HL-60 (cell line): Measurements from ENCODE around the gene TPCN2.

Source experiments
- GABPA ChIP-seq: IDR thresholded peaks from 2 replicates; pipeline ENCODE4 v1.6.1; 2012; ENCODE audit warnings: low read depth
- POLR2AphosphoS5 ChIP-seq: IDR thresholded peaks from 2 replicates; pipeline ENCODE4 v1.6.1; 2012; ENCODE audit warnings: low read depth
- TF ChIP-seq, protein P1 (sequence below): IDR thresholded peaks from one replicate; pipeline ENCODE4 v1.5.1; 2011; ENCODE audit warnings: low read length, control low read depth, inconsistent platforms; ENCODE audit not compliant: insufficient read depth

- TF ChIP-seq, protein P1, sequence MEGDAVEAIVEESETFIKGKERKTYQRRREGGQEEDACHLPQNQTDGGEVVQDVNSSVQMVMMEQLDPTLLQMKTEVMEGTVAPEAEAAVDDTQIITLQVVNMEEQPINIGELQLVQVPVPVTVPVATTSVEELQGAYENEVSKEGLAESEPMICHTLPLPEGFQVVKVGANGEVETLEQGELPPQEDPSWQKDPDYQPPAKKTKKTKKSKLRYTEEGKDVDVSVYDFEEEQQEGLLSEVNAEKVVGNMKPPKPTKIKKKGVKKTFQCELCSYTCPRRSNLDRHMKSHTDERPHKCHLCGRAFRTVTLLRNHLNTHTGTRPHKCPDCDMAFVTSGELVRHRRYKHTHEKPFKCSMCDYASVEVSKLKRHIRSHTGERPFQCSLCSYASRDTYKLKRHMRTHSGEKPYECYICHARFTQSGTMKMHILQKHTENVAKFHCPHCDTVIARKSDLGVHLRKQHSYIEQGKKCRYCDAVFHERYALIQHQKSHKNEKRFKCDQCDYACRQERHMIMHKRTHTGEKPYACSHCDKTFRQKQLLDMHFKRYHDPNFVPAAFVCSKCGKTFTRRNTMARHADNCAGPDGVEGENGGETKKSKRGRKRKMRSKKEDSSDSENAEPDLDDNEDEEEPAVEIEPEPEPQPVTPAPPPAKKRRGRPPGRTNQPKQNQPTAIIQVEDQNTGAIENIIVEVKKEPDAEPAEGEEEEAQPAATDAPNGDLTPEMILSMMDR = no peak
- TF ChIP-seq POLR2AphosphoS5 (no peak), GABPA (no peak)
Observed at GRCh38 chr11:69059985-69060384, 11.3 kb downstream of the TPCN2 start.
